Measurements from ENCODE around the gene PRUNE2.

GRCh38 chr9:76570826-76571225 lies 335.1 kb downstream of the PRUNE2 start:
- TF ChIP-seq SIN3A (IDR thresholded peaks at IDR 0.05; ENCODE audit: borderline replicate concordance, insufficient read depth, low read length), result no peak
- TF ChIP-seq REST (IDR thresholded peaks at IDR 0.05; ENCODE audit: insufficient read depth in 1 of 2, low read depth in 2 of 2, low read length in 2 of 2), result no peak
- no peak for TF ChIP-seq POLR2AphosphoS5 (IDR thresholded peaks at IDR 0.05; ENCODE audit: low read depth, low read length)
